H1 (cell line): ENCODE measurements around the gene ARRB1.

Experiments used
- CREB1 ChIP-seq: IDR thresholded peaks from 2 replicates; pipeline ENCODE4 v1.6.1; 2012; ENCODE audit warnings: inconsistent platforms
- FOSL1 ChIP-seq: IDR thresholded peaks from 2 replicates; pipeline ENCODE4 v1.6.1; 2011; ENCODE audit warnings: mild to moderate bottlenecking, low read depth, low read length, moderate library complexity; ENCODE audit not compliant: insufficient read depth
- MAFK ChIP-seq: IDR thresholded peaks from 2 replicates; pipeline ENCODE4 v1.6.1; 2012; ENCODE audit warnings: low read depth, mild to moderate bottlenecking, improper control_type of control experiment, low read length
- PHF8 ChIP-seq: fragments of 200-600 bp; sonication (generic); conservative IDR thresholded peaks from 2 replicates; pipeline ENCODE4 v1.7.1; 2012; ENCODE audit warnings: low read depth, mild to moderate bottlenecking, inconsistent platforms, low read length, moderate library complexity
- RAD21 ChIP-seq, 2 experiments: IDR thresholded peaks in 1 of 2; conservative IDR thresholded peaks in 1 of 2; 2 replicates each; pipeline ENCODE4 v1.6.1; 2011; ENCODE audit warnings: low read depth in 2 of 2, low read length in 2 of 2, improper control_type of control experiment in 1 of 2, inconsistent platforms in 1 of 2, mild to moderate bottlenecking in 1 of 2, moderate library complexity in 1 of 2
- RFX5 ChIP-seq: IDR thresholded peaks from 2 replicates; pipeline ENCODE4 v1.6.1; 2011; ENCODE audit warnings: low read depth, low read length, improper control_type of control experiment, borderline replicate concordance
- TF ChIP-seq, protein P1 (sequence below), 3 experiments: IDR thresholded peaks; 1 replicate in 2 of 3; 2 replicates in 1 of 3; pipeline versions ENCODE4 v1.5.1 to v1.6.1; 2011; ENCODE audit warnings: low read length in 3 of 3, mild to moderate bottlenecking in 3 of 3, inconsistent platforms in 2 of 3, low read depth in 1 of 3, moderate library complexity in 1 of 3; ENCODE audit not compliant: insufficient read depth in 1 of 3; ENCODE audit errors: control extremely low read depth in 1 of 3

DNA sequence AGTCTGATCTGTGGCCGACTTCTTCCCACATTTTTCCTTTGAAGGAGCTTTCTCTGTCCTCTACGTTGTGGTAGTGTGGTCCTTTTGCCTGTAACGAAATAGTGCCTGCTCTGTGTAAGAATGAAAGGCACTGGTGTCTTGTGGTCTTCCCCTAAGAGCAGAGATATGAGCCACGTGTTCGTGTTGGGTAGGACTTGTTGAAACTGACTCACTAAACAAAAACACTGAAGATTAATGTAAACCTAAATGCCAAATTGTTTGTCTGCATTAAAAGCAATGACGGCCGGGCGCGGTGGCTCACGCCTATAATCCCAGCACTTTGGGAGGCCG lies 37.8 kb upstream of the ARRB1 start:
- no peak for TF ChIP-seq RFX5
- no peak for TF ChIP-seq MAFK
- TF ChIP-seq CREB1: no peak
- no peak for TF ChIP-seq FOSL1
- no peak for TF ChIP-seq PHF8
- TF ChIP-seq RAD21 (IDR thresholded peaks at IDR 0.05 in 1 of 2, conservative IDR thresholded peaks at IDR 0.05 in 1 of 2; ENCODE audit: low read depth in 2 of 2, low read length in 2 of 2): no peak
- TF ChIP-seq, protein P1, sequence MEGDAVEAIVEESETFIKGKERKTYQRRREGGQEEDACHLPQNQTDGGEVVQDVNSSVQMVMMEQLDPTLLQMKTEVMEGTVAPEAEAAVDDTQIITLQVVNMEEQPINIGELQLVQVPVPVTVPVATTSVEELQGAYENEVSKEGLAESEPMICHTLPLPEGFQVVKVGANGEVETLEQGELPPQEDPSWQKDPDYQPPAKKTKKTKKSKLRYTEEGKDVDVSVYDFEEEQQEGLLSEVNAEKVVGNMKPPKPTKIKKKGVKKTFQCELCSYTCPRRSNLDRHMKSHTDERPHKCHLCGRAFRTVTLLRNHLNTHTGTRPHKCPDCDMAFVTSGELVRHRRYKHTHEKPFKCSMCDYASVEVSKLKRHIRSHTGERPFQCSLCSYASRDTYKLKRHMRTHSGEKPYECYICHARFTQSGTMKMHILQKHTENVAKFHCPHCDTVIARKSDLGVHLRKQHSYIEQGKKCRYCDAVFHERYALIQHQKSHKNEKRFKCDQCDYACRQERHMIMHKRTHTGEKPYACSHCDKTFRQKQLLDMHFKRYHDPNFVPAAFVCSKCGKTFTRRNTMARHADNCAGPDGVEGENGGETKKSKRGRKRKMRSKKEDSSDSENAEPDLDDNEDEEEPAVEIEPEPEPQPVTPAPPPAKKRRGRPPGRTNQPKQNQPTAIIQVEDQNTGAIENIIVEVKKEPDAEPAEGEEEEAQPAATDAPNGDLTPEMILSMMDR (IDR thresholded peaks at IDR 0.05; ENCODE audit: control extremely low read depth in 1 of 3, insufficient read depth in 1 of 3, low read depth in 1 of 3, low read length in 3 of 3): no peak
